Prostate gland (tissue), 2 donors: Measurements from ENCODE around the gene CXCL1. TPM values are rescaled to one million over a fixed set of nuclear protein-coding genes. Genes with fewer than 3 reads are reported as not detected.

Experiments used
- DNase-seq: peaks from one replicate; pipeline ENCODE4 v3.0.0-alpha.2; 2019; ENCODE audit warnings: low spot score
- H3K27ac ChIP-seq, 2 donors: fragments of 200-600 bp; sonication (generic); 2 replicates each; pipeline ENCODE4 v1.5.1; 2017 to 2019
- H3K27me3 ChIP-seq: fragments of 200-600 bp; sonication (generic); replicated peaks from 2 replicates; pipeline ENCODE4 v1.5.1; 2019; ENCODE audit not compliant: insufficient read depth
- H3K36me3 ChIP-seq, 2 donors: fragments of 200-600 bp; sonication (generic); 1 replicate in 1 of 2; 2 replicates in 1 of 2; pipeline versions ENCODE4 v1.5.1 to v1.8.1; 2017 to 2019
- H3K4me1 ChIP-seq: fragments of 200-600 bp; sonication (generic); replicated peaks from 2 replicates; pipeline ENCODE4 v1.5.1; 2019
- H3K4me3 ChIP-seq, 2 donors: fragments of 200-600 bp; sonication (generic); 2 replicates each; pipeline ENCODE4 v1.5.1; 2017 to 2019
- H3K9me3 ChIP-seq: fragments of 200-600 bp; sonication (generic); 2 replicates; pipeline ENCODE4 v1.5.1; 2017
- POLR2A ChIP-seq: fragments of 450-650 bp; IDR thresholded peaks from one replicate; pipeline ENCODE4 v1.6.1; 2016; ENCODE audit warnings: antibody characterized with exemption, mild to moderate bottlenecking
- POLR2AphosphoS5 ChIP-seq: sonication (generic); formaldehyde crosslinking; IDR thresholded peaks from one replicate; pipeline ENCODE4 v1.6.1; 2017; ENCODE audit warnings: antibody characterized with exemption
- WGBS: methylation state at CpG from one replicate; pipeline ENCODE4 v1.1.5; 2018; 5-methylcytosine and 5-hydroxymethylcytosine counted together
- intact Hi-C: fragments of 100-400 bp; cut with DNase I; formaldehyde crosslinking; loops from one replicate; pipeline ENCODE4 v1.14.2; 2022
- total RNA-seq, 2 donors: library from RNA; depleted of rRNA; stranded (reverse); fragments of >200 nt; gene quantifications; one replicate each; pipeline ENCODE4 v1.1.0, GENCODE V29; 2016
- TF ChIP-seq, protein P1 (sequence below), 4 experiments: fragments of 200-600 bp in 2 of 4; fragments of 450-650 bp in 2 of 4; sonication (generic) in 2 of 4; IDR thresholded peaks; 1 replicate in 3 of 4; 2 replicates in 1 of 4; pipeline ENCODE4 v1.5.1; 2016 to 2019; ENCODE audit warnings: antibody characterized with exemption in 4 of 4, mild to moderate bottlenecking in 2 of 4, moderate library complexity in 2 of 4

CXCL1 gene
- total RNA-seq, 2 donors from 2014 or later, result 0.74 to 37.1 TPM

DNA sequence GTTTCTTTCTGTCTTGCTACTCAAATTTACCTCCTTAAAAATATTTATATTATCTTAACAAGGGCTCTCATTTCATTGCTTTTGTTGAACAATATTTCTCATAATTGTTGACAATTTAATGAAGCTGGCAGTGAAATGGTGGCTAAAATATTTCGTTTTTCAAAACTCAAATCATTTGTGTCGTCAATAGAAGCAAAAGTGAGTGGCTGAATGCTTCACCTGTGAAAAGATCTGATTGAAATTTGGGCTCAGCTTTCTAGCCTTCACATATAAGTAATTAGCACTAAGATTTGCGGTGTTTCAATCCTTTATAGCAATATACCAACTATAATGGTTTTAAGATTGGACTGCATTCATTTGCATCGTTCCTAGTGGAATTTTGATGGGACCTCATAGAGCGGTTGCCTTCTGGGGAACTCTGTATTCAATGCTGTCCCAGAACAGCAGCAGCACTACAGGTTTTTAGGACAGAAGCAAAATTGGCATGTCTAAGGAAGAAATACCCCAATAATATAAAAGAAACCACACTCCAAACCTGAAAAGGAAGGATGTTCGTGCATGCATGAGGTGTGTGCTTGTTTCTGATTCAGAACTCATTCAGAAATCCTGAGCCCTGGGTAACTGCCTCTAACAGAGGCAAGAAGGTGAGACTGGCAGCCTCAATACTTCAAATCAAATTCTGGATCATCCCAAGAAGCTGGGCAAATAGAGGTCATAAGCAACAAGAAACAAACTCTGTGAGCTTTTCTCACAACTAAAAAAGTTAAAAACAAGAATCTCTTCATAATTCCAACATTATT, 2.5 kb downstream of the CXCL1 start:
- WGBS, result 89% methylated on average over 6 of the region's 6 CpGs
- H3K27ac ChIP-seq, result no peak overlapping the region
- no peaks in the 10 kb centered on the region for H3K4me1 ChIP-seq
- intact Hi-C loops, result no loop called here
- DNase-seq, result no peak
- H3K4me3 ChIP-seq, result no peak overlapping the region
- no peaks in the 10 kb centered on the region for H3K36me3 ChIP-seq
- TF ChIP-seq POLR2AphosphoS5 (no peak), POLR2A (no peak)
- TF ChIP-seq, protein P1, sequence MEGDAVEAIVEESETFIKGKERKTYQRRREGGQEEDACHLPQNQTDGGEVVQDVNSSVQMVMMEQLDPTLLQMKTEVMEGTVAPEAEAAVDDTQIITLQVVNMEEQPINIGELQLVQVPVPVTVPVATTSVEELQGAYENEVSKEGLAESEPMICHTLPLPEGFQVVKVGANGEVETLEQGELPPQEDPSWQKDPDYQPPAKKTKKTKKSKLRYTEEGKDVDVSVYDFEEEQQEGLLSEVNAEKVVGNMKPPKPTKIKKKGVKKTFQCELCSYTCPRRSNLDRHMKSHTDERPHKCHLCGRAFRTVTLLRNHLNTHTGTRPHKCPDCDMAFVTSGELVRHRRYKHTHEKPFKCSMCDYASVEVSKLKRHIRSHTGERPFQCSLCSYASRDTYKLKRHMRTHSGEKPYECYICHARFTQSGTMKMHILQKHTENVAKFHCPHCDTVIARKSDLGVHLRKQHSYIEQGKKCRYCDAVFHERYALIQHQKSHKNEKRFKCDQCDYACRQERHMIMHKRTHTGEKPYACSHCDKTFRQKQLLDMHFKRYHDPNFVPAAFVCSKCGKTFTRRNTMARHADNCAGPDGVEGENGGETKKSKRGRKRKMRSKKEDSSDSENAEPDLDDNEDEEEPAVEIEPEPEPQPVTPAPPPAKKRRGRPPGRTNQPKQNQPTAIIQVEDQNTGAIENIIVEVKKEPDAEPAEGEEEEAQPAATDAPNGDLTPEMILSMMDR (IDR thresholded peaks at IDR 0.05), result no peak
- H3K27me3 ChIP-seq, result no peaks in the 10 kb centered on the region
- no peaks in the 10 kb centered on the region for H3K9me3 ChIP-seq

DNA sequence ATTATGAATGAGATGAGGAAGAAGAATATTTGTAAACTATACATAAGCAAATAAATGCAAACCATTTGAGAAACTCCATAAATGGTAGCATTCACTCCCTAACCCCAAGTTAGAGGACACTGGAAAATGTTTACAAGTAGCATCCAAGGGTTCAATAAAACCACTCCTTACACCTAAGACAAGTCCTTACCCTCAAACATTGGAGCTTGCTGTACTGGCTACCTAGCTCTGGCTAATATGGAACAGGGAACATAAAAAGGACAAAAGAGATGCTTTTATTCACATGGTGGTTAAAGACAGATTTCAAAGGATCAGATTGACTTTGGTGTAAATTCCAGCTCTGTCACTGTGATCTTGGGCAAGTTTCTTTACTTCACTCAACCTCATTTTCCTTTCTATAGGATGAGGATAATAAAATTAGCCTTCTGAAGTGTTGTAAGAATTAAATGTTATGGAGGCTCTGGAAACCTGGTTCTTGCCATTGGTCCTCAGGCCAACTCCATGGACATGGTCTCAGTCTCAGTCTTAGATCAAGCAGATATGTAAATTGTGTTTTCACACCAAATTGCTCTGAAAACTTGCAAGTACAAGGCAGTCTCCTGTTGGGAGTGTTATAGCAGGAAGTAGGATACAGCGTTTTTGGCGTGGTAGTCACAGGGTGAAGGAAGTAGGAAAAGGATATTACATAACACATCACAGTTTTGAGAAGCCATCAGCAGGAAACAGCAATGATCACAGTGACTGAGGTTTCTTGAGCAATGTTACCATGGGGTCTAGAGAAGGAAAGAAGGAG, 3.3 kb downstream of the CXCL1 start:
- Histone ChIP-seq H3K9me3 (no peaks in the 10 kb centered on the region), H3K4me1 (no peaks in the 10 kb centered on the region), H3K27me3 (no peaks in the 10 kb centered on the region), H3K27ac (no peak overlapping the region), H3K4me3 (no peak overlapping the region), H3K36me3 (no peaks in the 10 kb centered on the region)
- WGBS, result 81% methylated on average over 2 of the region's 2 CpGs
- no peak for TF ChIP-seq POLR2A
- no peak for TF ChIP-seq POLR2AphosphoS5
- TF ChIP-seq, protein P1 (IDR thresholded peaks at IDR 0.05), result no peak
- intact Hi-C loops, result no loop called here
- no peak for DNase-seq

DNA sequence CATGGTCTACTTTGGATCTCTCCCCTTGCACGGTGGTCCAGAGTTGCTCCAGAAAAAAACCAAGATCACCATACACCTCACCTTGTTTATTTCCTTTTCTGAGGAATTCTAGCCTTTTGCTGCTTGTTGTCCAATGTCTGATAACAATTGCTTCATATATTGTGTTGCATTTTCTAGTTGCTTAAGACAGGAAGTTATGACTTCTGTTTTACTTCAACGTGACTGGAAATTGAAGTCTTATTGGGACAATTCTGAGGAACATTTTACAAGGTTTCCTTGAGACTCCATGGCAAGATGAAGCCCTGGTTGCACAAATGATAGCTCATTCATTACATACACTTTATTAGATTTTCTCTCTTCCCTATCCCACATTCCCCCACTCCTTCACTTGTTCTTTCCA, 5.2 kb downstream of the CXCL1 start:
- TF ChIP-seq POLR2AphosphoS5 (no peak), POLR2A (no peak)
- TF ChIP-seq, protein P1 (IDR thresholded peaks at IDR 0.05), result no peak
- WGBS, result 91% methylated on average over 2 of the region's 2 CpGs
- Histone ChIP-seq H3K27me3 (no peaks in the 10 kb centered on the region), H3K4me3 (no peak overlapping the region), H3K9me3 (no peaks in the 10 kb centered on the region), H3K36me3 (no peaks in the 10 kb centered on the region), H3K27ac (no peak overlapping the region), H3K4me1 (no peaks in the 10 kb centered on the region)
- intact Hi-C loops, result no loop called here
- no peak for DNase-seq

DNA sequence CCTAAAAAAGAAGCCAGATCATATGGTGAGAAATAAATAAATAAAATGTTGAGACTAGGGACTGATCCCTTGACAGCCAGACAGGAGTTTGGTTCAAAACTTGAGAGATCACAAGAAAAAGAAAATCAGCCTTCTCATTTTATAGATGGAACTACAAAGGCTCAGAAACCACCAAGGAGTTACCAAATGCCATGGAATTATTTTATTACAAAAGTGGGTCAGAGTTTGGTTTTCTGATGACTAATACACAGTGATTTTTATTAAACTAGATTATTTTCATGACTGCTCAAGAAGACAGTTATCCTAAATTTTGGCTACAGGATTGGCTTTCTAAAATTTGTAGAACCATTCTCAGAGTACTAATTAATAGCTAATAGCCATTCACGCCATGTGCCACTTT, 6.2 kb downstream of the CXCL1 start:
- WGBS, result 96% methylated on average over 1 of the region's 1 CpG
- Histone ChIP-seq H3K27ac (no peak overlapping the region), H3K4me1 (no peaks in the 10 kb centered on the region), H3K9me3 (no peaks in the 10 kb centered on the region), H3K27me3 (no peaks in the 10 kb centered on the region), H3K4me3 (no peak overlapping the region), H3K36me3 (no peaks in the 10 kb centered on the region)
- TF ChIP-seq, protein P1 (IDR thresholded peaks at IDR 0.05), result no peak
- TF ChIP-seq POLR2AphosphoS5 (no peak), POLR2A (no peak)
- intact Hi-C loops, result no loop called here
- DNase-seq, result no peak
